DND-41 (cell line): ENCODE data around the gene MGAT4C.

ENCODE experiments used
- EZH2 ChIP-seq: IDR thresholded peaks from 3 replicates; pipeline ENCODE4 v1.6.1; 2012; ENCODE audit warnings: borderline replicate concordance, low read depth, mild to moderate bottlenecking, moderate library complexity, low read length, inconsistent platforms; ENCODE audit not compliant: severe bottlenecking
- TF ChIP-seq, protein P1 (sequence below): IDR thresholded peaks from 2 replicates; pipeline ENCODE4 v1.5.1; 2012; ENCODE audit warnings: borderline replicate concordance, low read length, moderate library complexity, mild to moderate bottlenecking; ENCODE audit not compliant: poor library complexity, severe bottlenecking; ENCODE audit errors: extremely low read depth

DNA sequence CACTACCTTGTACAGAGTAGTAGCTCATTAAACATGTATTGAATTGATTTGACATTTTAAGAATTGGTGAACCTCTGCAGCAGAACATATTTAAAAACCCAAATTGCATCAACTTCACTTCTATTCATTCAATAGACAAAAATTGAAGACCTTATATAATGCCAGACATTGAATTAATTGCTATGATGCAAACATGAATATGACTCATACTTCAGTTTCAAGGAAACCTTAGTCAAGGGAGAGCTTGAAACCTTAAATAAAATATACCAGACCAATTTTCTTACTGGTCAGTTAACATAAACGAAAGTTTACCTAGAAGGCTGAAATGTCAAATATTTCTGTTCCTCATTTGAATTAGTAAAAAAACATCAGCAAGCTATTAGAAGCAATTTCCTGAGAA is 5.0 kb upstream of the MGAT4C start:
- no peak for TF ChIP-seq EZH2
- TF ChIP-seq, protein P1, sequence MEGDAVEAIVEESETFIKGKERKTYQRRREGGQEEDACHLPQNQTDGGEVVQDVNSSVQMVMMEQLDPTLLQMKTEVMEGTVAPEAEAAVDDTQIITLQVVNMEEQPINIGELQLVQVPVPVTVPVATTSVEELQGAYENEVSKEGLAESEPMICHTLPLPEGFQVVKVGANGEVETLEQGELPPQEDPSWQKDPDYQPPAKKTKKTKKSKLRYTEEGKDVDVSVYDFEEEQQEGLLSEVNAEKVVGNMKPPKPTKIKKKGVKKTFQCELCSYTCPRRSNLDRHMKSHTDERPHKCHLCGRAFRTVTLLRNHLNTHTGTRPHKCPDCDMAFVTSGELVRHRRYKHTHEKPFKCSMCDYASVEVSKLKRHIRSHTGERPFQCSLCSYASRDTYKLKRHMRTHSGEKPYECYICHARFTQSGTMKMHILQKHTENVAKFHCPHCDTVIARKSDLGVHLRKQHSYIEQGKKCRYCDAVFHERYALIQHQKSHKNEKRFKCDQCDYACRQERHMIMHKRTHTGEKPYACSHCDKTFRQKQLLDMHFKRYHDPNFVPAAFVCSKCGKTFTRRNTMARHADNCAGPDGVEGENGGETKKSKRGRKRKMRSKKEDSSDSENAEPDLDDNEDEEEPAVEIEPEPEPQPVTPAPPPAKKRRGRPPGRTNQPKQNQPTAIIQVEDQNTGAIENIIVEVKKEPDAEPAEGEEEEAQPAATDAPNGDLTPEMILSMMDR, result no peak
